GM12878 (cell line): ENCODE results near the gene PLOD2. TPM values are rescaled to one million over a fixed set of nuclear protein-coding genes. Genes with fewer than 3 reads are reported as not detected.

Experiments
- ATAC-seq: fragments of 200-7000 bp; cut with Tn5 transposase; 3 replicates; pipeline ENCODE4 v1.9.1; 2020; ENCODE audit warnings: mild to moderate bottlenecking, moderate library complexity
- BruUV-seq: library from RNA; stranded (reverse); fragments of 400-500 nt; replicated peaks from 2 replicates; lab custom pipeline; 2021; lab: Mats Ljungman, UMichigan
- CTCF ChIA-PET: fragments of 300-600 bp; sonication (Branson Sonifier 250); formaldehyde crosslinking; extraction: SDS; loops from one replicate; lab custom pipeline; 2021; ENCODE audit warnings: inconsistent platforms; lab: Yijun Ruan, JAX
- POLR2A ChIA-PET: fragments of 350-600 bp; formaldehyde crosslinking; extraction: SDS; loops from one replicate; lab custom pipeline; 2021; ENCODE audit warnings: inconsistent platforms; lab: Charles Lee
- RAD21 ChIA-PET: fragments of 300-600 bp; sonication (Branson Sonifier 250); formaldehyde crosslinking; loops from one replicate; lab custom pipeline; 2023; ENCODE audit warnings: antibody characterized with exemption; ENCODE audit not compliant: unreplicated experiment; lab: Charles Lee
- SMC1A ChIA-PET: fragments of 300-600 bp; sonication (Branson Sonifier 250); formaldehyde crosslinking; loops from one replicate; lab custom pipeline; 2023; ENCODE audit not compliant: unreplicated experiment, uncharacterized antibody; lab: Charles Lee
- DNase-seq: peaks from one replicate; pipeline ENCODE4 v3.0.0-alpha.2; 2011; ENCODE audit warnings: low read depth, low spot score
- FAIRE-seq: peaks from 3 replicates; lab custom pipeline; 2011; peaks lifted over from hg19 to GRCh38; lab: Jason Lieb, UNC
- H2AFZ ChIP-seq: 2 replicates; pipeline ENCODE4 v1.6.0; 2011; ENCODE audit warnings: low read depth, low read length, control low read depth; ENCODE audit not compliant: control insufficient read depth
- H3K27ac ChIP-seq: 2 replicates; pipeline ENCODE4 v1.5.1; 2011; ENCODE audit warnings: control low read depth; ENCODE audit not compliant: control insufficient read depth, insufficient read depth
- H3K27me3 ChIP-seq, 2 experiments: replicated peaks in 1 of 2; 2 replicates each; pipeline versions ENCODE4 v1.6.0 to v1.6.1; 2011; ENCODE audit warnings: low read length in 1 of 2; ENCODE audit not compliant: control insufficient read depth in 2 of 2, insufficient read depth in 2 of 2
- H3K36me3 ChIP-seq, 2 experiments: 2 replicates each; pipeline ENCODE4 v1.5.1; 2011; ENCODE audit warnings: low read length in 1 of 2; ENCODE audit not compliant: control insufficient read depth in 2 of 2, insufficient read depth in 2 of 2
- H3K4me1 ChIP-seq: 2 replicates; pipeline ENCODE4 v1.6.1; 2011; ENCODE audit warnings: mild to moderate bottlenecking, low read length, moderate library complexity, mixed read lengths; ENCODE audit not compliant: control insufficient read depth, insufficient read depth
- H3K4me2 ChIP-seq: 2 replicates; pipeline ENCODE4 v1.6.0; 2011; ENCODE audit warnings: control low read depth; ENCODE audit not compliant: control insufficient read depth, insufficient read depth
- H3K4me3 ChIP-seq: fragments of 200-600 bp; sonication (generic); 2 replicates; pipeline ENCODE4 v1.5.1; 2016
- H3K79me2 ChIP-seq: 2 replicates; pipeline ENCODE4 v1.6.0; 2011; ENCODE audit warnings: low read length; ENCODE audit not compliant: control insufficient read depth, insufficient read depth
- H3K9ac ChIP-seq: 2 replicates; pipeline ENCODE4 v1.8.0; 2011; ENCODE audit warnings: low read length, control low read depth, mixed read lengths; ENCODE audit not compliant: control insufficient read depth, insufficient read depth
- H3K9me3 ChIP-seq: replicated peaks from 3 replicates; pipeline ENCODE4 v1.5.1; 2011; ENCODE audit warnings: mild to moderate bottlenecking, low read length; ENCODE audit not compliant: control insufficient read depth, insufficient read depth
- H4K20me1 ChIP-seq: 2 replicates; pipeline ENCODE4 v1.6.0; 2011; ENCODE audit not compliant: control insufficient read depth, insufficient read depth
- BCLAF1 ChIP-seq: fragments of 450-650 bp; IDR thresholded peaks from 2 replicates; pipeline ENCODE4 v1.6.1; 2017; ENCODE audit warnings: antibody characterized with exemption, mild to moderate bottlenecking, moderate library complexity
- BHLHE40 ChIP-seq, 2 experiments: fragments of 450-650 bp in 1 of 2; IDR thresholded peaks; 2 replicates each; pipeline ENCODE4 v1.6.1; 2011 to 2017; ENCODE audit warnings: low read depth in 2 of 2, borderline replicate concordance in 1 of 2, improper control_type of control experiment in 1 of 2, low read length in 1 of 2, mild to moderate bottlenecking in 1 of 2
- BRCA1 ChIP-seq: IDR thresholded peaks from 2 replicates; pipeline ENCODE4 v1.6.1; 2011; ENCODE audit warnings: low read depth, low read length, improper control_type of control experiment
- CBX5 ChIP-seq: sonication (generic); IDR thresholded peaks from 2 replicates; pipeline ENCODE4 v1.6.1; 2016; ENCODE audit warnings: low read depth, moderate library complexity, mild to moderate bottlenecking, inconsistent platforms
- CHD1 ChIP-seq: IDR thresholded peaks from 2 replicates; pipeline ENCODE4 v1.6.1; 2012; ENCODE audit warnings: low read depth, low read length, improper control_type of control experiment
- E2F8 ChIP-seq: fragments of 450-650 bp; IDR thresholded peaks from 2 replicates; pipeline ENCODE4 v1.6.1; 2018; ENCODE audit warnings: mild to moderate bottlenecking, low read depth, moderate library complexity; ENCODE audit not compliant: partially characterized antibody
- ESRRA ChIP-seq: IDR thresholded peaks from 2 replicates; pipeline ENCODE4 v1.6.1; 2012; ENCODE audit warnings: mild to moderate bottlenecking, low read length, improper control_type of control experiment
- EZH2 ChIP-seq: IDR thresholded peaks from 2 replicates; pipeline ENCODE4 v1.6.1; 2012; ENCODE audit warnings: low read depth, mild to moderate bottlenecking, control low read depth, inconsistent platforms, low read length, borderline replicate concordance; ENCODE audit not compliant: control insufficient read depth
- MEF2B ChIP-seq: fragments of 450-650 bp; IDR thresholded peaks from 2 replicates; pipeline ENCODE4 v1.6.1; 2018; ENCODE audit warnings: mild to moderate bottlenecking, moderate library complexity; ENCODE audit not compliant: partially characterized antibody, poor library complexity, severe bottlenecking
- NRF1 ChIP-seq: conservative IDR thresholded peaks from 2 replicates; pipeline ENCODE4 v1.6.1; 2011; ENCODE audit warnings: mild to moderate bottlenecking, low read depth, low read length, improper control_type of control experiment
- PBX3 ChIP-seq: IDR thresholded peaks from 2 replicates; pipeline ENCODE4 v1.6.1; 2011; ENCODE audit warnings: mild to moderate bottlenecking, low read depth, low read length, moderate library complexity; ENCODE audit not compliant: insufficient replicate concordance
- RAD21 ChIP-seq: IDR thresholded peaks from 2 replicates; pipeline ENCODE4 v1.6.1; 2011; ENCODE audit warnings: mild to moderate bottlenecking, low read depth, low read length, moderate library complexity; ENCODE audit not compliant: insufficient read depth
- SMARCA5 ChIP-seq: fragments of 450-650 bp; IDR thresholded peaks from 2 replicates; pipeline ENCODE4 v1.6.1; 2017; ENCODE audit warnings: mild to moderate bottlenecking
- SREBF2 ChIP-seq: IDR thresholded peaks from 2 replicates; pipeline ENCODE4 v1.6.1; 2012; ENCODE audit warnings: mild to moderate bottlenecking, low read length
- TARDBP ChIP-seq: IDR thresholded peaks from 2 replicates; pipeline ENCODE4 v1.6.1; 2016; ENCODE audit warnings: borderline replicate concordance
- YY1 ChIP-seq: IDR thresholded peaks from 2 replicates; pipeline ENCODE4 v1.6.1; 2011; ENCODE audit warnings: low read depth, mild to moderate bottlenecking, low read length
- WGBS: methylation state at CpG from one replicate; pipeline ENCODE4 v1.1.6; 2016; ENCODE audit warnings: low lambda C conversion rate; ENCODE audit not compliant: insufficient replicate concordance, insufficient coverage; ENCODE audit errors: missing lambda C conversion rate; 5-methylcytosine and 5-hydroxymethylcytosine counted together
- in situ Hi-C: fragments of 300-500 bp; cut with MboI; formaldehyde crosslinking; loops from 9 replicates; pipeline ENCODE4 v1.14.3; 2018; ENCODE audit warnings: mixed read lengths
- intact Hi-C: fragments of 100-400 bp; cut with micrococcal nuclease; formaldehyde crosslinking; loops from one replicate; pipeline ENCODE4 v1.14.2; 2022; ENCODE audit not compliant: unreplicated experiment
- polyA plus RNA-seq, 11 experiments: library from polyadenylated mRNA; depleted of rRNA in 4 of 11; unstranded in 6 of 11; stranded (reverse) in 5 of 11; fragments of >200 nt; fragmentation: Nextera tagmentation in 4 of 11; fragmentation: Illumina TruSeq in 1 of 11; extraction: Ambion mirVana in 4 of 11; extraction: Trizol in 1 of 11; gene quantifications; 1 replicate in 1 of 11; 2 replicates in 10 of 11; pipeline versions ENCODE4 v1.2.1 to v1.2.3, GENCODE V29; 2011 to 2016; ENCODE audit warnings: inconsistent platforms in 2 of 11, missing spikeins in 2 of 11, low read depth in 1 of 11
- total RNA-seq, 4 experiments: library from RNA; depleted of rRNA in 3 of 4; stranded (reverse); fragments of >200 nt in 3 of 4; fragmentation: Illumina TruSeq in 1 of 4; extraction: Trizol in 1 of 4; gene quantifications; 2 replicates each; pipeline versions ENCODE4 v1.2.1 to v1.2.3, GENCODE V29; 2013 to 2021

Gene PLOD2
- total and polyA plus RNA-seq, 10 of the 15 experiments (the other 5 are each of a cell fraction or from before 2014, with no cell fraction given): 0.03 to 0.56 (median 0.33) TPM; not detected in 4

GRCh38 chr3:146184241-146185015, 23.4 kb upstream of the PLOD2 start (continued):
- TF ChIP-seq E2F8 (no peak), BHLHE40 (IDR thresholded peaks at IDR 0.05; ENCODE audit: borderline replicate concordance in 1 of 2, low read depth in 2 of 2, low read length in 1 of 2) (no peak), TARDBP (no peak), PBX3 (no peak), EZH2 (no peak)

GRCh38 chr3:146181216-146181615, 20.2 kb upstream of the PLOD2 start:
- no peak for FAIRE-seq
- Histone ChIP-seq H3K79me2 (no peaks in the 10 kb centered on the region), H3K9me3 (no peaks in the 10 kb centered on the region), H2AFZ (no peak overlapping the region), H3K4me1 (no peaks in the 10 kb centered on the region), H3K4me3 (no peak overlapping the region), H3K4me2 (no peak overlapping the region), H3K27me3 (no peaks in the 10 kb centered on the region), H3K27ac (no peak overlapping the region), H3K9ac (no peak overlapping the region), H4K20me1 (no peaks in the 10 kb centered on the region), H3K36me3 (no peaks in the 10 kb centered on the region)
- no peak for ATAC-seq
- intact Hi-C loops: no loop called here
- no TSS peak for BruUV-seq
- DNase-seq: no peak
- ChIA-PET CTCF (no interaction called here), POLR2A (no interaction called here), RAD21 (no interaction called here), SMC1A (no interaction called here)
- in situ Hi-C loops: loop anchor here (25.0 kb wide), 1 partner anchor 394 kb away; no protein-coding TSS in a partner anchor
- 16% methylated on average over 5 of the region's 5 CpGs for WGBS
- TF ChIP-seq SMARCA5 (no peak), BRCA1 (no peak), RAD21 (no peak), YY1 (no peak), SREBF2 (no peak), MEF2B (no peak), EZH2 (no peak), ESRRA (no peak), CBX5 (no peak), BCLAF1 (no peak), CHD1 (no peak), NRF1 (no peak)
